Uterus (tissue), 4 donors: ENCODE measurements around the gene TJP3. TPM values are rescaled to one million over a fixed set of nuclear protein-coding genes. Genes with fewer than 3 reads are reported as not detected.
"Not testable (repeated sequence)": the region's sequence is repeated elsewhere in the genome, so short reads cannot be mapped to it uniquely, and the experiment has no call there.

Source experiments
- DNase-seq, 2 donors: peaks; one replicate each; pipeline ENCODE4 v3.0.0-alpha.2; 2019 to 2020
- H3K27ac ChIP-seq, 2 donors: fragments of 200-600 bp; sonication (generic); 1 replicate in 1 of 2; 2 replicates in 1 of 2; pipeline ENCODE4 v1.5.1; 2016 to 2018
- H3K27me3 ChIP-seq, 2 donors: fragments of 200-600 bp; sonication (generic); one replicate each; pipeline ENCODE4 v1.5.1; 2018 to 2019; ENCODE audit warnings: control low read depth in 1 of 2
- H3K36me3 ChIP-seq, 2 donors: fragments of 200-600 bp; sonication (generic); one replicate each; pipeline ENCODE4 v1.5.1; 2019; ENCODE audit warnings: control low read depth in 1 of 2
- H3K4me1 ChIP-seq, 2 donors: fragments of 200-600 bp; sonication (generic); one replicate each; pipeline ENCODE4 v1.5.1; 2018 to 2019; ENCODE audit warnings: control low read depth in 1 of 2
- H3K4me3 ChIP-seq, 2 donors: fragments of 200-600 bp; sonication (generic); 1 replicate in 1 of 2; 2 replicates in 1 of 2; pipeline ENCODE4 v1.5.1; 2018 to 2019; ENCODE audit warnings: mild to moderate bottlenecking in 1 of 2
- H3K9me3 ChIP-seq, 2 donors: fragments of 200-600 bp; sonication (generic); one replicate each; pipeline ENCODE4 v1.5.1; 2019; ENCODE audit warnings: control low read depth in 1 of 2
- POLR2A ChIP-seq, 2 donors: fragments of 450-650 bp; IDR thresholded peaks; one replicate each; pipeline ENCODE4 v1.6.1; 2016; ENCODE audit warnings: antibody characterized with exemption in 2 of 2, mild to moderate bottlenecking in 1 of 2, moderate library complexity in 1 of 2
- intact Hi-C: fragments of 100-400 bp; cut with DNase I; formaldehyde crosslinking; loops from one replicate; pipeline ENCODE4 v1.15.1; 2023; ENCODE audit warnings: low total_unique reads
- total RNA-seq, 4 donors: library from RNA; depleted of rRNA in 3 of 4; stranded (reverse); fragments of >200 nt in 3 of 4; gene quantifications; one replicate each; pipeline versions ENCODE4 v1.1.0 to v1.2.4, GENCODE V29; 2014 to 2023
- TF ChIP-seq, protein P1 (sequence below), 4 experiments: fragments of 200-600 bp in 2 of 4; fragments of 450-650 bp in 2 of 4; sonication (generic) in 2 of 4; IDR thresholded peaks; one replicate each; pipeline ENCODE4 v1.5.1; 2016 to 2019; ENCODE audit warnings: antibody characterized with exemption in 4 of 4, mild to moderate bottlenecking in 2 of 4, moderate library complexity in 1 of 4
- donor health status: DM: yes; HTN: yes; CAD: no.

TJP3 gene
- total RNA-seq, 4 donors from 2014 or later, result 0.37 to 7.4 (median 3.9) TPM

DNA sequence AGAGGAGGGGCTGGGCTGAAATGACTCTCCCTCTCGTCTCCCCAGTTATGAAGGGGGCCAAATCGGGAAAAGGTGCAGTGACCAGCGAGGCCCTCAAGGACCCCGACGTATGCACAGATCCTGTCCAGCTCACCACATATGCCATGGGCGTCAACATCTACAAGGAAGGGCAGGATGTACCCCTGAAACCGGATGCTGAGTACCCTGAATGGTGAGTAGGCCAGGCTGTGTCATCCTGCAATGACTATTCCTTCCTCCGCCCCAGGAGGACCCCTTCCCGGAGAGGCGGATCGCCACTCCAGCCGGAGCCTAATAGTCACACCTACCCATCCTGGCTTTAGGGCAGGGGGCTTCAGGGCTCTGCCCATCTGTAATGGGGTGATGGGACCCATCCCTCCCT, 56.9 kb downstream of the TJP3 start:
- no peak overlapping the region for H3K4me3 ChIP-seq

DNA sequence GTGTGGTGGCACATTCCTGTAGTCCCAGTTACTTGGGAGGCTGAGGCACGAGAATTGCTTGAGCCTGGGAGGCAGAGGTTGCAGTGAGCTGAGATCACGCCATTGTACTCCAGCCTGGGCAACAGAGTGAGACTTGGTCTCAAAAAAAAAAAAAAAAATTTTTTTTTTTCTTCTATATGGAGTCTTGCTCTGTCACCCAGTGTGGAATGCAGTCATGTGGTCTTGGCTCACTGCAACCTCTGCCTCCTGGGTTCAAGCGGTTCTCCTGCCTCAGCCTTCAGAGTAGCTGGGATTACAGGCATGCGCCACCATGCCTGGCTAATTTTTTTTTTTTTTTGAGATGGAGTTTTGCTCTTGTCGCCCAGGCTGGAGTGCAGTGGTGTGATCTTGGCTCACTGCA, 57.6 kb downstream of the TJP3 start:
- H3K27ac ChIP-seq, H3K4me3 ChIP-seq, H3K9me3 ChIP-seq, intact Hi-C loops, H3K27me3 ChIP-seq, H3K4me1 ChIP-seq, H3K36me3 ChIP-seq, DNase-seq: not testable (repeated sequence)

More for the DNA sequence above, 56.9 kb downstream of the TJP3 start:
- Histone ChIP-seq H3K27me3 (no peaks in the 10 kb centered on the region), H3K27ac (no peak overlapping the region), H3K36me3 (no peaks in the 10 kb centered on the region), H3K9me3 (no peaks in the 10 kb centered on the region), H3K4me1 (no peaks in the 10 kb centered on the region)
- DNase-seq, result no peak
- intact Hi-C loops, result no loop called here
- TF ChIP-seq, protein P1, sequence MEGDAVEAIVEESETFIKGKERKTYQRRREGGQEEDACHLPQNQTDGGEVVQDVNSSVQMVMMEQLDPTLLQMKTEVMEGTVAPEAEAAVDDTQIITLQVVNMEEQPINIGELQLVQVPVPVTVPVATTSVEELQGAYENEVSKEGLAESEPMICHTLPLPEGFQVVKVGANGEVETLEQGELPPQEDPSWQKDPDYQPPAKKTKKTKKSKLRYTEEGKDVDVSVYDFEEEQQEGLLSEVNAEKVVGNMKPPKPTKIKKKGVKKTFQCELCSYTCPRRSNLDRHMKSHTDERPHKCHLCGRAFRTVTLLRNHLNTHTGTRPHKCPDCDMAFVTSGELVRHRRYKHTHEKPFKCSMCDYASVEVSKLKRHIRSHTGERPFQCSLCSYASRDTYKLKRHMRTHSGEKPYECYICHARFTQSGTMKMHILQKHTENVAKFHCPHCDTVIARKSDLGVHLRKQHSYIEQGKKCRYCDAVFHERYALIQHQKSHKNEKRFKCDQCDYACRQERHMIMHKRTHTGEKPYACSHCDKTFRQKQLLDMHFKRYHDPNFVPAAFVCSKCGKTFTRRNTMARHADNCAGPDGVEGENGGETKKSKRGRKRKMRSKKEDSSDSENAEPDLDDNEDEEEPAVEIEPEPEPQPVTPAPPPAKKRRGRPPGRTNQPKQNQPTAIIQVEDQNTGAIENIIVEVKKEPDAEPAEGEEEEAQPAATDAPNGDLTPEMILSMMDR (IDR thresholded peaks at IDR 0.05), result no peak
- TF ChIP-seq POLR2A (IDR thresholded peaks at IDR 0.05), result no peak

- TF ChIP-seq, protein P1 (IDR thresholded peaks at IDR 0.05), result no peak
- no peak for TF ChIP-seq POLR2A (IDR thresholded peaks at IDR 0.05)
- Histone ChIP-seq H3K27me3 (no peaks in the 10 kb centered on the region), H3K4me3 (no peak overlapping the region), H3K27ac (no peak overlapping the region), H3K4me1 (no peaks in the 10 kb centered on the region), H3K36me3 (no peaks in the 10 kb centered on the region), H3K9me3 (no peaks in the 10 kb centered on the region)
- intact Hi-C loops, result no loop called here
- DNase-seq, result no peak
Measured at GRCh38 chr19:3766520-3766919, 58.3 kb downstream of the TJP3 start.

- Histone ChIP-seq H3K9me3 (no peaks in the 10 kb centered on the region), H3K36me3 (no peaks in the 10 kb centered on the region), H3K4me1 (no peaks in the 10 kb centered on the region), H3K27ac (no peak overlapping the region), H3K4me3 (no peak overlapping the region), H3K27me3 (no peaks in the 10 kb centered on the region)
- TF ChIP-seq, protein P1 (IDR thresholded peaks at IDR 0.05), result no peak
- no peak for TF ChIP-seq POLR2A (IDR thresholded peaks at IDR 0.05)
- intact Hi-C loops, result no loop called here
- no peak for DNase-seq
Measured at GRCh38 chr19:3767050-3767449, 58.9 kb downstream of the TJP3 start.

DNA sequence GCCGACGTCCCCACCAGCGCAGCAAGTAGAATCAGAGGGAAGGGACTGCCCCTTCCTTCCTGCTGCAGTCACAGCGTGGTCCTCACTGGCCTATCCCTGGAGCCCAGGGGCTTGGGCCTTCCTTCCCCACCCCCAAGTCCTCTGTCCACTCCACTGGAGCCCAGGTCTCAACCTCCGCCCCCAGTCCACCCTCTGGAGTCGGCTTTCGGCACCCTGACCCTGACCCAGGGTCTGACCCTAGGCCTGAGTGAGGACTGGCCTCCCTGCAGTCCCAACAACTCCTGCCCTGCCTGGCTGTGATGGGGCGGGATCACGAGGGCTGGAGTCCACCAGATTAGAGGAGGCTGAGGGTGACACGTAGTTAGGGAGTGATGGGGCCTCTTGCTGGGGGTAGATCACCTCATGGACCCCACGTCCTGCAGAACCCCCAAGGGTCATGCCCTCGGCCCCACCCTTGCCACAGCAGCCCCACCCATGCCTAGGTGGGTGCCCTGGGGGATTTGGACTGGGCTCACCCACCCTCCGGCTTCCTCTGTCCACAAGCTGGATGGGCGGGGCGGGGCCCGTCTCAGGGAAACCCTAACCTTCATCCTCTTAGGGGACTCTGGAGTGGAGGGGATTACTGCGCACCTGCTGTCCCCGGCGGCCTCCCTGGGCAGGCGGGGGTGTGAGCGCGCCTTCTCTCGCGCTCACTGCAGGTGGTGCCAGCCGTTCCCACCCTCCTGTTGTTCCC, 60.0 kb downstream of the TJP3 start:
- Histone ChIP-seq H3K36me3 (no peaks in the 10 kb centered on the region), H3K27me3 (no peaks in the 10 kb centered on the region), H3K4me1 (no peaks in the 10 kb centered on the region), H3K27ac (no peak overlapping the region), H3K4me3 (no peak overlapping the region), H3K9me3 (no peaks in the 10 kb centered on the region)
- DNase-seq, result no peak
- no peak for TF ChIP-seq POLR2A (IDR thresholded peaks at IDR 0.05)
- TF ChIP-seq, protein P1 (IDR thresholded peaks at IDR 0.05), result no peak
- intact Hi-C loops, result no loop called here

GRCh38 chr19:3768748-3769099, 60.5 kb downstream of the TJP3 start:
- DNase-seq, result no peak
- H3K27me3 ChIP-seq, result no peaks in the 10 kb centered on the region
- no peaks in the 10 kb centered on the region for H3K36me3 ChIP-seq
- no peaks in the 10 kb centered on the region for H3K4me1 ChIP-seq
- no peak overlapping the region for H3K27ac ChIP-seq
- no peak overlapping the region for H3K4me3 ChIP-seq
- intact Hi-C loops, result no loop called here
- no peaks in the 10 kb centered on the region for H3K9me3 ChIP-seq
- no peak for TF ChIP-seq POLR2A (IDR thresholded peaks at IDR 0.05)
- TF ChIP-seq, protein P1 (IDR thresholded peaks at IDR 0.05), result no peak
